ENCODE measurements around the gene GRIN2A. TPM values are rescaled to one million over a fixed set of nuclear protein-coding genes. Genes with fewer than 3 reads are reported as not detected.

The GRIN2A gene
- total and polyA plus RNA-seq, 12 donors: 0.07 to 1.2 (median 0.32) TPM; not detected in 2

DNA sequence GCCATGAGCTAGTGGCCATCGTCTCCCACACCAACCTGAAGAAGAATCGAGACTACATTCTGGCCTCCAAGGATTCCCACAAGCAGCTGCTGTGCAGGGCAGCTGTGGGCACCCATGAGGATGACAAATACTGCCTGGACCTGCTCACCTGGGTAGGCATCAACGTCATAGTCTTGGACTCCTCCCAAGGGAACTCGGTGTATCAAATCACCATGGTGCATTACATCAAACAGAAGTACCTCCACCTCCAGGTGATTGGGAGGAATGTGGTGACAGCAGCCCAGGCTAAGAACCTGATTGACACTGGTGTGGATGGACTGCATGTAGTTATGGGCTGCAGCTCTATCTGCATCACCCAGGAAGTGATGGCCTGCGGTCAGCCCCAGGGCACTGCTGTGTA, 70.2 kb downstream of the GRIN2A start:
- Histone ChIP-seq H3K36me3 (replicated peaks in 1 of 2) (no peaks in the 10 kb centered on the region), H3K27me3 (no peaks in the 10 kb centered on the region), H3K4me3 (no peak overlapping the region), H3K9me3 (replicated peaks in 1 of 3) (no peaks in the 10 kb centered on the region), H3K27ac (no peak overlapping the region), H3K4me1 (replicated peaks in 1 of 2) (no peaks in the 10 kb centered on the region)
- no peak for DNase-seq
- WGBS, 4 donors: 88 to 92% (median 90%) methylated on average over 3 to 5 of the region's 5 CpGs
- TF ChIP-seq, protein P1, sequence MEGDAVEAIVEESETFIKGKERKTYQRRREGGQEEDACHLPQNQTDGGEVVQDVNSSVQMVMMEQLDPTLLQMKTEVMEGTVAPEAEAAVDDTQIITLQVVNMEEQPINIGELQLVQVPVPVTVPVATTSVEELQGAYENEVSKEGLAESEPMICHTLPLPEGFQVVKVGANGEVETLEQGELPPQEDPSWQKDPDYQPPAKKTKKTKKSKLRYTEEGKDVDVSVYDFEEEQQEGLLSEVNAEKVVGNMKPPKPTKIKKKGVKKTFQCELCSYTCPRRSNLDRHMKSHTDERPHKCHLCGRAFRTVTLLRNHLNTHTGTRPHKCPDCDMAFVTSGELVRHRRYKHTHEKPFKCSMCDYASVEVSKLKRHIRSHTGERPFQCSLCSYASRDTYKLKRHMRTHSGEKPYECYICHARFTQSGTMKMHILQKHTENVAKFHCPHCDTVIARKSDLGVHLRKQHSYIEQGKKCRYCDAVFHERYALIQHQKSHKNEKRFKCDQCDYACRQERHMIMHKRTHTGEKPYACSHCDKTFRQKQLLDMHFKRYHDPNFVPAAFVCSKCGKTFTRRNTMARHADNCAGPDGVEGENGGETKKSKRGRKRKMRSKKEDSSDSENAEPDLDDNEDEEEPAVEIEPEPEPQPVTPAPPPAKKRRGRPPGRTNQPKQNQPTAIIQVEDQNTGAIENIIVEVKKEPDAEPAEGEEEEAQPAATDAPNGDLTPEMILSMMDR (IDR thresholded peaks at IDR 0.05): no peak
- no peak for TF ChIP-seq POLR2A (IDR thresholded peaks at IDR 0.05)
- intact Hi-C loops (cut with DNase I): no loop called here

DNA sequence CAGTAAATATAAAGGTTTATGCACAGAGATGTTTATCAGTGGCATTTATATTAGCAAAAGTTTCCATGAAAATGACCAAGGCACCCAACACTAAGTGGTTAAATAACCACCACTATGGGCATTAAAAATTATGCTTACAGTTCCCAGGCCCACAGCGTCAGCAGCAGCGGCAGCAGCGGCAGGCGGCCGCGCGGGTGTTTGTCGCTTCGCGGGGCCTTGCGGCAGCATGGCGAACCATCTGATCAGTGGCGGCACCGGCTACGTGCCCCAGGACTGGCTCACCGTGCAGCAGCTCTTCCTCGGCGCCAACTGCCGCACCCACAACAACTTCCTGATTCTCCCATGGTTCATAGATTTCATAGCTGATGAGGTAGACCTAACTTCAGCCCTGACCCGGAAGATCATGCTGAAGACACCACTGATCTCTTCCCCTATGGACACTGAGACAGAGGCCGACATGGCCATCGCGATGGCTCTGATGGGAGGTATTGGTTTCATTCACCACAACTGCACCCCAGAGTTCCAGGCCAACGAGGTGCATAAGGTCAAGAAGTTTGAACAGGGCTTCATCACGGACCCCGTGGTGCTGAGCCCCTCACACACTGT, 71.0 kb downstream of the GRIN2A start:
- Histone ChIP-seq H3K27me3 (no peaks in the 10 kb centered on the region), H3K36me3 (replicated peaks in 1 of 2) (no peaks in the 10 kb centered on the region), H3K4me3 (no peak overlapping the region), H3K4me1 (replicated peaks in 1 of 2) (no peaks in the 10 kb centered on the region), H3K9me3 (replicated peaks in 1 of 3) (no peaks in the 10 kb centered on the region), H3K27ac (no peak overlapping the region)
- WGBS, 4 donors: 83 to 96% (median 91%) methylated on average over 8 to 26 of the region's 26 CpGs
- no peak for DNase-seq
- intact Hi-C loops (cut with DNase I): no loop called here
- no peak for TF ChIP-seq POLR2A (IDR thresholded peaks at IDR 0.05)
- TF ChIP-seq, protein P1 (IDR thresholded peaks at IDR 0.05): no peak

DNA sequence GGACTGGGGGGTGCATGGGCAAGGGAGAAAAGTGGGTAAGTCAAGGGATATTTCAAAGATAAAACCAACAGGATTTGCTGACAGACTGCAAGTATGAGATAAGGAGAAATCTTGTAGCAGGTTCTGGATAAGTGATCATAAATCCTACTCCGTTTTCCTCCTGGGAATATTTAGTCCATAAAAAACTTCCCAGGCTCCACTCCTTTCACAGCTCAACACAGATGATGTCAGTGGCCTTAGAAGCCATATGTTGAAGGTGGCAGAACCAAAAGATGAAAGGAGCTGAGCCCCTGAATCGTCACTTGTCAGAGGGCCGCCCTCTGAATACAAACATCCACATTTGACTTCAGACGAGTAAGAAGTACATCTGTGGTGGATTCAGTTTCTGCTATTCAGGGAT, 71.7 kb downstream of the GRIN2A start:
- DNase-seq: no peak

DNA sequence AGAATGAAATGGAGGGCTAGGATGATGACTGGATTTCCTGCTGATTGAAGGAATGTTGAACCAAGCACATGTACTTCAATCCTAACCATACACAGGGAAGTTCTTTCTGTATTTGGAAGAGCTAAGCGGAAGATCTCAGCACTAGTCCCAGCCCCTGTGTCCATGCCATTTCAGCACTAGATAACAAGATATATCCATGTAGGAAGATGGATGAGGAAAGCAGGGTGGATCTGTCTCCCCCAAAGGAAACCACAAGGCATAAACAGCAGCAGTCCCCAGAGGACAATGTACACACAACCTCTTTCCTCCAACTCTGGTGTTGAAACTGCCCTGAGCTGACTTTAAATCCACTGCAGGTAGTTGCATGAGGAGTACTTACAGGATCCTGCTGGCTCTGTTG, 75.1 kb downstream of the GRIN2A start:
- no peak for TF ChIP-seq POLR2A (IDR thresholded peaks at IDR 0.05)
- TF ChIP-seq, protein P1 (IDR thresholded peaks at IDR 0.05): no peak
- intact Hi-C loops (cut with DNase I): no loop called here
- H3K27me3 ChIP-seq: no peaks in the 10 kb centered on the region
- no peak overlapping the region for H3K27ac ChIP-seq
- H3K9me3 ChIP-seq (replicated peaks in 1 of 3): no peaks in the 10 kb centered on the region
- no peaks in the 10 kb centered on the region for H3K4me1 ChIP-seq (replicated peaks in 1 of 2)
- WGBS, 4 donors: 75 to 94% (median 84%) methylated on average over 1 of the region's 1 CpG
- H3K4me3 ChIP-seq: no peak overlapping the region
- no peak for DNase-seq
- H3K36me3 ChIP-seq (replicated peaks in 1 of 2): no peaks in the 10 kb centered on the region

More for the DNA sequence above, 71.7 kb downstream of the GRIN2A start:
- Histone ChIP-seq H3K9me3 (replicated peaks in 1 of 3) (no peaks in the 10 kb centered on the region), H3K4me3 (no peak overlapping the region), H3K27me3 (no peaks in the 10 kb centered on the region), H3K4me1 (replicated peaks in 1 of 2) (no peaks in the 10 kb centered on the region), H3K27ac (no peak overlapping the region), H3K36me3 (replicated peaks in 1 of 2) (no peaks in the 10 kb centered on the region)
- WGBS, 4 donors: 30 to 47% (median 33%) methylated on average over 4 of the region's 4 CpGs
- TF ChIP-seq, protein P1 (IDR thresholded peaks at IDR 0.05): no peak
- no peak for TF ChIP-seq POLR2A (IDR thresholded peaks at IDR 0.05)
- intact Hi-C loops (cut with DNase I): no loop called here

All from adrenal gland (tissue), 12 donors.